HG03520 (cell line): ENCODE data around the gene SH3BP5.

ENCODE experiments used
- ATAC-seq: cut with Tn5 transposase; IDR thresholded peaks from one replicate; pipeline ENCODE4 v1.9.1; 2021; ENCODE audit warnings: mild to moderate bottlenecking, moderate library complexity; ENCODE audit not compliant: unreplicated experiment

The SH3BP5 gene

DNA sequence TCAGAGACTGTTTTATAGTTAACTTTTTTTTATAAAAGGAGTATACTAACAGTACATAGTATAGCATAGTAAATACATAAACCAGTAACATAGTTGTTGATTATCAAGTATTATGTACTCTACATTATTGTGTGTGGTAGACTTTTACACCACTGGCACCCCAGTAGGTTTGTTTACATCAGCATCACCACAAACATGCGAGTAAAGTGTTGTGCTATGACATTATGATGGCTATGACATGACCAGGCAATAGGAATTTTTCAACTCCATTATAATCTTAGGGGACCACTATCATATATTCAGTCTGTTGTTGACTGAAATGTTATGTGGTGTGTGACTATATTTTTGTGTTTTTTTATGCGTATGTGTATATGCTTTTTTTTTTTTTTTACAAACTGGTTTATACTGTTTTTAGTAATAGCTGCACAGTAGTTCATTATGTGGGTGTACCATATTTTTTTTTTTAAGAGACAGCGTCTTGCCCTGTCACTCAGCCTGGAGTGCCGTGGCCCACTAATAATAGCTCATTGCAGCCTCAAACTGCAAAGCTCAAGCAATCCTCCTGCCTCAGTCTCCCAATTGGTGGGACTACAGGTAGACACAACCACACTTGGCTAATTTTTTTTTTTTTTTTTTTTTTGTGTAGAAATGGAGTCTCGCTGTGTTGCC, 124.4 kb downstream of the SH3BP5 start:
- no peak for ATAC-seq

- no peak for ATAC-seq
Observed at GRCh38 chr3:15206662-15207576, 125.5 kb downstream of the SH3BP5 start.

- ATAC-seq = peak; percentile 79
Observed at GRCh38 chr3:15205934-15206661, 126.3 kb downstream of the SH3BP5 start, which contains the start of gene CAPN7. TSS of gene CAPN7 (plus strand) at chr3:15206246. CDS start at chr3:15206496, 250 bp downstream.

- no peak for ATAC-seq
Observed at GRCh38 chr3:15205482-15205933, 126.9 kb downstream of the SH3BP5 start.
